ENCODE results near the gene CHAT. TPM values are rescaled to one million over a fixed set of nuclear protein-coding genes. Genes with fewer than 3 reads are reported as not detected.
A peak's percentile ranks its signal among the peaks of the same experiment; 100 is the strongest.

CHAT gene
- total and polyA plus RNA-seq, 10 donors = not detected

DNA sequence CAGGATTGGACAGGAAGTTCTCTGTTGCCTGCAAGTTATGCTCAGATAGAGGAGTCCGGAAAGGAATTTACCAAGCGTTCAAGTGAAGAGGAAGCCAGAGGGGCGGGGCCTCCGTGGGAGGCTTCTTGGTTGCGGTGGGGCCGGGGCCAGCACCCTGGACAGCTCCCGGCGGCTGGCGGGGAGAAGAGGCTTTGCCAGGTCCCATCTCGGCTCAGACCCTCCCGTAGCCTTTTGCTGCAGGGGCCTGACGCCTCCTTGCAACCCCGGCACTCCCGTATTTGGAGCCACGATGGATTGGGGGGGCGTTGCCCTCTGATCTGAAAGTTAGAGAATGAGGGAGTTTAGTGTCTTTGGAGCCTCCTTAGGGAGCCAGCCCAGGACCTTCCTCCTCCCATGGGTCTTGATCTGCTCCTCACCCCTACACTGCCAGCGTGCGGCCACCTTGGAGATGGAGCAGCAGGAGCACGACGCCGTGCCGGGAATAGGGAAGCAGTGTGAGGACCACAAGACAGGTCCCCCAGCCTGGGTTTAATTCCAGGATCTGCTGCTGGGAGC lies 6.8 kb upstream of the CHAT start:
- TF ChIP-seq POLR2AphosphoS5 (IDR thresholded peaks at IDR 0.05) = peak in 1 of 3 donors; percentile 39
- TF ChIP-seq, protein P1, sequence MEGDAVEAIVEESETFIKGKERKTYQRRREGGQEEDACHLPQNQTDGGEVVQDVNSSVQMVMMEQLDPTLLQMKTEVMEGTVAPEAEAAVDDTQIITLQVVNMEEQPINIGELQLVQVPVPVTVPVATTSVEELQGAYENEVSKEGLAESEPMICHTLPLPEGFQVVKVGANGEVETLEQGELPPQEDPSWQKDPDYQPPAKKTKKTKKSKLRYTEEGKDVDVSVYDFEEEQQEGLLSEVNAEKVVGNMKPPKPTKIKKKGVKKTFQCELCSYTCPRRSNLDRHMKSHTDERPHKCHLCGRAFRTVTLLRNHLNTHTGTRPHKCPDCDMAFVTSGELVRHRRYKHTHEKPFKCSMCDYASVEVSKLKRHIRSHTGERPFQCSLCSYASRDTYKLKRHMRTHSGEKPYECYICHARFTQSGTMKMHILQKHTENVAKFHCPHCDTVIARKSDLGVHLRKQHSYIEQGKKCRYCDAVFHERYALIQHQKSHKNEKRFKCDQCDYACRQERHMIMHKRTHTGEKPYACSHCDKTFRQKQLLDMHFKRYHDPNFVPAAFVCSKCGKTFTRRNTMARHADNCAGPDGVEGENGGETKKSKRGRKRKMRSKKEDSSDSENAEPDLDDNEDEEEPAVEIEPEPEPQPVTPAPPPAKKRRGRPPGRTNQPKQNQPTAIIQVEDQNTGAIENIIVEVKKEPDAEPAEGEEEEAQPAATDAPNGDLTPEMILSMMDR (IDR thresholded peaks at IDR 0.05 in 8 of 11, conservative IDR thresholded peaks at IDR 0.05 in 3 of 11) = no peak
- H3K9me3 ChIP-seq = peaks cover 0 to 16% (median 0%) of the 10 kb centered on the region in 8 donors
- H3K27me3 ChIP-seq (replicated peaks in 1 of 7) = peaks cover 0 to 98% (median 50%) of the 10 kb centered on the region in 7 donors
- H3K4me3 ChIP-seq = no peak overlapping the region
- peaks cover 0 to 37% (median 23%) of the 10 kb centered on the region in 6 donors for H3K4me1 ChIP-seq
- no peaks in the 10 kb centered on the region for H3K36me3 ChIP-seq
- DNase-seq = peak; percentile 88
- intact Hi-C loops (cut with DNase I; ENCODE audit: low total_unique reads) = no loop called here
- WGBS, 5 donors = 1 to 4% (median 2%) methylated on average over 14 to 22 of the region's 22 CpGs
- H3K27ac ChIP-seq = no peak overlapping the region

DNA sequence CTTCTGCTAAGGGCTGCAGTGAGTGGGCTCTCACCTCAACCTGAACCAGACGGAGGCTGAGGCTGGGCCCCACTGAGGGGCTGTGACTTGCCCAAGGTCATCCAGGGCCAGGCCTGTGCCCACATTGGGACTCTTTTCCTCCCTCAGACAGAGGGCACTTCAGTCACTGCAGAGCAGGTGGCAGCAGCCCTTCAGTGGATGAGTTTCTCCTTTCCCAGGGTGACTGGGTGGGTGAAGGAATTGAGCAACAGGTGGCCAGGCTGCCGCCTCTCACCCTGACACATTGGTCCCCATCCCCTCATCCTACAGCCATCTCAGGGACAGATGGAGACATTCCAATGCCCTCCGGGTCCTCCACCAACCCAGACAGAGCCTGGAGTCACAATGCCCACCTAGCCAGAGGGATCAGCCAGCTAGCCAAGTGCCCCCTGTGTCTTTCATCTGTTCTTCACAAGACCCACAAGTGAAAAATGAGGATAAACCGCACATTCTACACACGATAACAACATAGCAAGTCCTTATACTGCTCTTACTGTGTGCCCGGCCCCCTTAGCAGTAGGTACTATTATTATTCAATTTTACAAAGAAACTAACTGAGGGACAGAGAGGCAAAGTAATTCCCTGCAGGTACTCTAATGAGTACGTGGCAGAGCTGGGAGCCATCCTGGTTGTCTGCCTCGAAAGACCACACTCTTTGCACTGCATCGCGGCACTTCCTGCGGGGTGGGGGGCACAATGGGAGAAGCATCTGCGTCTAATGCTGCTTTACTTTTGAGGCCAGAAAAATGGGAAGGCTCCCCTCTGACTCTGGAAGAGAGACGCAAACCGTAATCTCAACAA lies 5.5 kb upstream of the CHAT start:
- intact Hi-C loops (cut with DNase I; ENCODE audit: low total_unique reads) = no loop called here
- Histone ChIP-seq H3K27me3 (replicated peaks in 1 of 7) (peaks cover 0 to 98% (median 64%) of the 10 kb centered on the region in 7 donors), H3K4me1 (peaks cover 0 to 37% (median 23%) of the 10 kb centered on the region in 6 donors), H3K36me3 (no peaks in the 10 kb centered on the region), H3K27ac (no peak overlapping the region), H3K4me3 (no peak overlapping the region), H3K9me3 (peaks cover 0 to 18% (median 0%) of the 10 kb centered on the region in 8 donors)
- TF ChIP-seq POLR2AphosphoS5 (IDR thresholded peaks at IDR 0.05) = no peak
- TF ChIP-seq, protein P1 (IDR thresholded peaks at IDR 0.05 in 8 of 11, conservative IDR thresholded peaks at IDR 0.05 in 3 of 11) = no peak
- TF ChIP-seq POLR2A (IDR thresholded peaks at IDR 0.05) = no peak
- 10 to 16% (median 12%) methylated on average over 14 of the region's 14 CpGs for WGBS, 5 donors
- peak; percentile 54 for DNase-seq

DNA sequence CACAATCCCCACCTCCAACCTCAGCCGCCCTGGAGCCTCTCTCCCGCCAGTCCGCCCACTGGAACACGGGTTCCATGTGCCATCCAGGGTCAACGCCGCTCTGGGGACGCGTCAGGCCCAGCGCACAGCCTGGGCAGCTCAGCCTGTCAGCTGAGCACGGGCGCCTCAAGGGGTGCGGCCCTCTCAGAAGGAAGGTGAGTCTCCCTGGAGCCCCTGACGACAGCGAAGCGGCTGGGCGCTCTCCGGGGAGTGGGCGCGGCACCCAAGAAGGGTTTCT lies 4.9 kb upstream of the CHAT start:
- WGBS, 5 donors = 1 to 7% (median 4%) methylated on average over 9 to 19 of the region's 19 CpGs
- peaks cover 0 to 98% (median 69%) of the 10 kb centered on the region in 7 donors for H3K27me3 ChIP-seq (replicated peaks in 1 of 7)
- peaks cover 0 to 39% (median 23%) of the 10 kb centered on the region in 6 donors for H3K4me1 ChIP-seq
- TF ChIP-seq, protein P1 (IDR thresholded peaks at IDR 0.05 in 8 of 11, conservative IDR thresholded peaks at IDR 0.05 in 3 of 11) = no peak
- TF ChIP-seq POLR2AphosphoS5 (IDR thresholded peaks at IDR 0.05) = no peak
- TF ChIP-seq POLR2A (IDR thresholded peaks at IDR 0.05) = no peak
- H3K27ac ChIP-seq = no peak overlapping the region
- peak; percentile 66 for DNase-seq
- intact Hi-C loops (cut with DNase I; ENCODE audit: low total_unique reads) = no loop called here
- H3K4me3 ChIP-seq = no peak overlapping the region
- no peaks in the 10 kb centered on the region for H3K36me3 ChIP-seq
- peaks cover 0 to 18% (median 0%) of the 10 kb centered on the region in 8 donors for H3K9me3 ChIP-seq

Data from spleen (tissue), 11 donors.